ENCODE results near the gene OPN1MW.
"Not testable (repeated sequence)": the region's sequence is repeated elsewhere in the genome, so short reads cannot be mapped to it uniquely, and the experiment has no call there.

The OPN1MW gene

DNA sequence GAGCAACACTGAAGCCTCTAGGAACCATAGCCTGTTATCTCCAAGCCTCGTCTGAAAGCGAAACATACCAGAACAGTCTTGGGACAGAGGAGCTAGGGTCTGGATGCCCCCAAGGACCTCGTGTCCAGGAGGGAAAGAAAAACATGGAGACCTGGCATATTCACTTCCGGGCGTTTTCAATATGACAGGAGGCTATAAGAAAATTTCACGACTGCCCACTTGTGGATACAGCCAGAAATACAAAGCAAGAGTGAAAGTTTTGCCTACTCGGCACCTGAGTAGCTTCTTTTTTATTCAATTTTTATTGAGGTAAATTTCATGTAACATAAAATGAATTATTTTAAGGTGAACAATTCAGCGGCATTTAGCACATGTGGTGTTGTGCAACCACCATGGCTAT, 17.5 kb upstream of the OPN1MW start:
- H3K4me3 ChIP-seq; H3K27me3 ChIP-seq (ENCODE audit: low read depth); DNase-seq (ENCODE audit: low spot score in 2 of 2); H3K4me1 ChIP-seq; in situ Hi-C loops (cut with MboI; ENCODE audit: low sequenced_read_pairs); H3K36me3 ChIP-seq (replicated peaks); H3K9me3 ChIP-seq: not testable (repeated sequence)

DNA sequence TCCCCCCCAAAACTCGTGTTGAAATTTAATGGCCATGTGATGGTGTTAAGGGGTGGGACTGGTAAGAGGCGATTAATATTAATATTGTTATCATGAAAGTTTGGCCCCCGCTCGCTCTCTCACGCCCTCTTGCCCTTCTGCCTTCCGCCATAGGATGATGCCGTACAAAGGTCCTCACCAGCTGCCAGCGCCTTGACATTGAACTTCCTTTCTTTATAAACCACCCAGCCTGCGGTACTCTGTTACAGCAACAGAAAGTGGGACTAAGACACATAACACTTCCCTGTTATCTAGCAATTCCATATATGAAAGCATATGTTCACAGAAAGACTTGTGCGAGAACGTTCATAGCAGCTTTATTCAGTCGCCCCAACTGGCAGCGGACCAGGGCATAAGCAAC, 14.0 kb upstream of the OPN1MW start:
- H3K27me3 ChIP-seq (ENCODE audit: low read depth); H3K9me3 ChIP-seq; DNase-seq (ENCODE audit: low spot score in 2 of 2); H3K4me1 ChIP-seq; H3K36me3 ChIP-seq (replicated peaks); H3K4me3 ChIP-seq; in situ Hi-C loops (cut with MboI; ENCODE audit: low sequenced_read_pairs): not testable (repeated sequence)

DNA sequence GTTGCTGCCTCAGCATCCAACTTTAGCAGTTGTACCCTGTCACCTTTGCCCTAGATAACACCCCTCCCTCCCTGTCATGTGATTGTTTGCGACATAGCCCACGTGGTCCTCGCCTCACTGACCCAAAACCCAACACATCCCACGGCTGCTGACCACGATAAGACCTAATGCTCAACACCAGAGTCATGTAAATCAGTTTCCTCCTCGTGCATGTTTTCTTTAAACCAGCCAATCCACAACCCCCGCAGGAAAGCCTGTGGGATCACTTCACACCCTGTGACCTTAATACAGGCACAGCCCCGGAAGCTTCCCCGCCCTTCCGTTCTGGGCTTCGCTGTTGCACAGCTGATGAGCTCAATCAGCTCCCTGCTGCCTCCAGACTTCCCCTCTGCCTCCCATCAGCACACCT, 9.9 kb upstream of the OPN1MW start:
- in situ Hi-C loops (cut with MboI; ENCODE audit: low sequenced_read_pairs); H3K4me1 ChIP-seq; DNase-seq (ENCODE audit: low spot score in 2 of 2); H3K9me3 ChIP-seq; H3K36me3 ChIP-seq (replicated peaks); H3K4me3 ChIP-seq; H3K27me3 ChIP-seq (ENCODE audit: low read depth): not testable (repeated sequence)

DNA sequence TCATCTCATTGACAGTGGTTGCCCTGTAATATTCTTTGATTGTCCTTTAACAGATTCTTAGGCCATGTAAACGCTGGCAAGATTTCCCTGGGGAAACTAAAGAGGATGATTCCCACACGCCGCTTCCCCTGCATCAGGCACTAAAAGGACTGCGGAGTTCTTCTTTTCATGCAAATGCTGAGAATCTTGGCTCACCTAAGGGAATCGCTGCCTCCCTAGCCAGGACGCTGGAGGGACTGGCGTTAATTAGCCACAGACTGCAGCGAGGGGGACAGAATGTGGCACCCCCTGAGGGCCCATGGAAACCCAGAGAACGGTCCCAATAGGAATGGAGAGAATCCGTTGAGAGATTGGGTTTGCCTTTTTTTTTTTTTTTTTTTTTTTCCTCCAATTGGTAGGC, 8.0 kb upstream of the OPN1MW start:
- in situ Hi-C loops (cut with MboI; ENCODE audit: low sequenced_read_pairs); H3K4me1 ChIP-seq; H3K9me3 ChIP-seq; H3K27me3 ChIP-seq (ENCODE audit: low read depth); DNase-seq (ENCODE audit: low spot score in 2 of 2); H3K36me3 ChIP-seq (replicated peaks); H3K4me3 ChIP-seq: not testable (repeated sequence)

DNA sequence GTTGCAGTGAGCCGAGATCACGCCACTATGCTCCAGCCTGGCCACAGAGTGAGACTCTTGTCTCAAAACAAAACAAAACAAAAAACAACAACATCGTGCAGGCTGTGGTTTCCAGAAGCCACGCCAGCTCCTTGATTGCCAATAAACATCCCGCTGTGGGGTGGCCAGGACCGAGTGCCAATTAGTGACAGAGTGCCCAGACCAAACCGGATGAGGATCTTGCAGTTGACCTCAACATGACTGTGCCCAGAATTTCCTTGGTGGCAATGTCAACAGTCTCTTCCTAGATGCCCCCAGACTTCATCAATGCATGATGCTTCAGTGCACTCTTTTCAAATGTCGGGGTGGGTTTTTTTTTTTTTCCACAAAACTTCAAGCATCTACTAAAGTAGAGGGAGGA, 1.4 kb downstream of the OPN1MW start:
- H3K4me1 ChIP-seq; H3K27me3 ChIP-seq (ENCODE audit: low read depth); H3K36me3 ChIP-seq (replicated peaks); DNase-seq (ENCODE audit: low spot score in 2 of 2); H3K4me3 ChIP-seq; in situ Hi-C loops (cut with MboI; ENCODE audit: low sequenced_read_pairs); H3K9me3 ChIP-seq: not testable (repeated sequence)

DNA sequence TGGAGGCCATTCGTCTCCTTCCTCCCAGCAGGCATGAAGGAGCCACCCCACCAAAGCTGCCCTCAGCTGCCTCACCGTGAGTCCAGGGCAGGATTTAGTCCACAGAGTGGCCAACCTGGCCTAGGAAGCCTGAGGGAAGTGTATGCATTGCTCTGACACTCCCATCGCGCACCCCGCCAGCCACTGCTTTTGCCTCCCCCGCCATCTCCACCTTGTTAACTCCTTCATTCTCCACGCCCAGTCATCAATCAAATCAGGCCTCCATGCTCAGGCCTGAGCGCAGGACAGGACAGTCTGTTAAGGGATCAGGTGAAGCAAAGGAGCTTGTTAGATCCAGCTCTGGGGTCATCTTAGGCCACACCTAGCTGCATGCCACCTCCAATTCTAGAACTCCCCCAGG, 10.4 kb downstream of the OPN1MW start:
- H3K4me3 ChIP-seq; H3K4me1 ChIP-seq; DNase-seq (ENCODE audit: low spot score in 2 of 2); in situ Hi-C loops (cut with MboI; ENCODE audit: low sequenced_read_pairs); H3K36me3 ChIP-seq (replicated peaks); H3K9me3 ChIP-seq; H3K27me3 ChIP-seq (ENCODE audit: low read depth): not testable (repeated sequence)

DNA sequence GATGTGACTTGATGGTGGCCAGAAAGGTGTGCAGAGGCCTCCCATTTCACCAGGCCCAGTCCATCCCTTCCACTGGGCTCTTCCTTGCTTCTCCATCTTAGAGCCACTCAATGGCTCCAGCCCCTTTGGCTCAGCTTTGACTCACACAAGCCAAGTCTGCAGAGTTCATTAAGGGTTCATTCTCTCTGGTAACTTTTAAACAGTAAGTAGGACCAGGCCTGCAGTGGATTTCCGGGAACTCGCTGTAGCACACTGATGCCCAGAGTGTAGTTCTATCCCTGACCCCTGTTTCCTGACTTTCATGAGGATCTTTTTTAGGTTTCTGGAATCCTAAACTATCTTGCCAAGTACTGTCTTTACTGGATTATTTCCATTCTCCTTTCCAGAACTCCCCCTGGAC, 11.9 kb downstream of the OPN1MW start:
- in situ Hi-C loops (cut with MboI; ENCODE audit: low sequenced_read_pairs); H3K4me1 ChIP-seq; H3K36me3 ChIP-seq (replicated peaks); DNase-seq (ENCODE audit: low spot score in 2 of 2); H3K9me3 ChIP-seq; H3K4me3 ChIP-seq; H3K27me3 ChIP-seq (ENCODE audit: low read depth): not testable (repeated sequence)

DNA sequence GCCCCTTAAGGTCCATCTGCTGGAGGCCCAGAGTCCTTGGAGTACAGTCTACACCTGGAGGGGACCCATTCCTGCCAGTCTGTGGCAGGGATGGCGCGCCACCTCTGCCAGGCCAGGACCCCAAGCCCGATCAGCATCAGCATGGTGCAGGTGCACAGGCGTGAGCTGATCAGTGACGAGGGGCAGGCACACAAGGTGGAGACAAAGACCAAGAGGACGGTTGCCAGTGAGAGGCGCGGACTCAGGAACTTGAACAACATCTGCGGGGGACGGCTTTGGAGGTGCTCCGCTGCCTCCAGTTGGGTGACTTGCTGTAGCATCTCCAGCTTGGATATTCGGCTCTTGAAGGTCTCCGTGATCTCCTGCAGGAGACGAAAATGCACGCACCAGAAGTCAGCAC, 14.1 kb downstream of the OPN1MW start:
- H3K4me3 ChIP-seq; H3K36me3 ChIP-seq (replicated peaks); H3K27me3 ChIP-seq (ENCODE audit: low read depth); DNase-seq (ENCODE audit: low spot score in 2 of 2); H3K9me3 ChIP-seq; H3K4me1 ChIP-seq; in situ Hi-C loops (cut with MboI; ENCODE audit: low sequenced_read_pairs): not testable (repeated sequence)

DNA sequence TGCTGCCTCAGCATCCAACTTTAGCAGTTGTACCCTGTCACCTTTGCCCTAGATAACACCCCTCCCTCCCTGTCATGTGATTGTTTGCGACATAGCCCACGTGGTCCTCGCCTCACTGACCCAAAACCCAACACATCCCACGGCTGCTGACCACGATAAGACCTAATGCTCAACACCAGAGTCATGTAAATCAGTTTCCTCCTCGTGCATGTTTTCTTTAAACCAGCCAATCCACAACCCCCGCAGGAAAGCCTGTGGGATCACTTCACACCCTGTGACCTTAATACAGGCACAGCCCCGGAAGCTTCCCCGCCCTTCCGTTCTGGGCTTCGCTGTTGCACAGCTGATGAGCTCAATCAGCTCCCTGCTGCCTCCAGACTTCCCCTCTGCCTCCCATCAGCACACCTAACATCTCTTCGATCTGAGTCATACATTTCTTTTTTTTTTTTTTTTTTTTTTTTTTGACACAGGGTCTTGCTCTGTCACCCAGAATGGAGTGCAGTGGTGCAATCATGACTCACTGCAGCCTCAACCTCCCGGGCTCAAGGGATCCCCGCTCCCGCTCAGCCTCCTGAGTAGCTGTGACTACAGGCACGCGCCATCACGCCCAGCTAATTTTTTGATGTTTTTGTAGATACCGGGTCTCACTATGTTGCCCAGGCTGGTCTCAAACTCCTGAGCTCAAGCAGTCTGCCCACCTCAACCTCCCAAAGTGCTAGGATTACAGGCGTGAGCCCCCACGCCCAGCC, 27.4 kb downstream of the OPN1MW start:
- H3K36me3 ChIP-seq (replicated peaks); H3K9me3 ChIP-seq; H3K4me1 ChIP-seq; DNase-seq (ENCODE audit: low spot score in 2 of 2); H3K27me3 ChIP-seq (ENCODE audit: low read depth); H3K4me3 ChIP-seq; in situ Hi-C loops (cut with MboI; ENCODE audit: low sequenced_read_pairs): not testable (repeated sequence)

DNA sequence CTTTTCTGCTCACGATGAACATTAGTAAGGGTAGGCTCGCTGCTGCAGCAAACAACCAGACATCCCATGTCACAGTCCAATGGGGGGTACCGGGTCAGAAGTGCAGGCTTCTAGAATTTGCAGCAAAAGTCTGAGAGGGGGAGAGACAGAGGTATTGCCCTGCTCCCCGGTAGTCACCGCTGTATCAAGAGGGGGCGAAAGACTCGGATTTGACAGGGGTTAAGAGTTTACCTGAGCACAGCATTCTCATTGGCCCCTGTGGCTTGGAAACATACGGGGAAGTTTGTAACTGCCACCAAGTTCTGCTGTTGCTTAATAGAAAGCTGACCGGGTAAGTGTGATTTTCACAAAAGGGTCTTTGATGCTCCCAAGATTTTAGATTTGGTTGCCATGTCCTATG, 28.7 kb downstream of the OPN1MW start:
- in situ Hi-C loops (cut with MboI; ENCODE audit: low sequenced_read_pairs); H3K36me3 ChIP-seq (replicated peaks); H3K4me1 ChIP-seq; H3K9me3 ChIP-seq; H3K4me3 ChIP-seq; H3K27me3 ChIP-seq (ENCODE audit: low read depth): not testable (repeated sequence)
- DNase-seq (ENCODE audit: low spot score in 2 of 2) = peak in 1 of 2 experiments; percentile 3

DNA sequence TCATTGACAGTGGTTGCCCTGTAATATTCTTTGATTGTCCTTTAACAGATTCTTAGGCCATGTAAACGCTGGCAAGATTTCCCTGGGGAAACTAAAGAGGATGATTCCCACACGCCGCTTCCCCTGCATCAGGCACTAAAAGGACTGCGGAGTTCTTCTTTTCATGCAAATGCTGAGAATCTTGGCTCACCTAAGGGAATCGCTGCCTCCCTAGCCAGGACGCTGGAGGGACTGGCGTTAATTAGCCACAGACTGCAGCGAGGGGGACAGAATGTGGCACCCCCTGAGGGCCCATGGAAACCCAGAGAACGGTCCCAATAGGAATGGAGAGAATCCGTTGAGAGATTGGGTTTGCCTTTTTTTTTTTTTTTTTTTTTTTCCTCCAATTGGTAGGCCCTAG, 29.1 kb downstream of the OPN1MW start:
- DNase-seq (ENCODE audit: low spot score in 2 of 2); H3K9me3 ChIP-seq; H3K4me1 ChIP-seq; H3K4me3 ChIP-seq; in situ Hi-C loops (cut with MboI; ENCODE audit: low sequenced_read_pairs); H3K36me3 ChIP-seq (replicated peaks); H3K27me3 ChIP-seq (ENCODE audit: low read depth): not testable (repeated sequence)

DNA sequence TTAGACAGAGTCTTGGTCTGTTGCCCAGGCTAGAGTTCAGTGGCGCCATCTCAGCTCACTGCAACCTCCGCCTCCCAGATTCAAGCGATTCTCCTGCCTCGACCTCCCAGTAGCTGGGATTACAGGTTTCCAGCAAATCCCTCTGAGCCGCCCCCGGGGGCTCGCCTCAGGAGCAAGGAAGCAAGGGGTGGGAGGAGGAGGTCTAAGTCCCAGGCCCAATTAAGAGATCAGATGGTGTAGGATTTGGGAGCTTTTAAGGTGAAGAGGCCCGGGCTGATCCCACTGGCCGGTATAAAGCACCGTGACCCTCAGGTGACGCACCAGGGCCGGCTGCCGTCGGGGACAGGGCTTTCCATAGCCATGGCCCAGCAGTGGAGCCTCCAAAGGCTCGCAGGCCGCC, 37.1 kb downstream of the OPN1MW start, which contains the start of gene OPN1MW2:
Gene OPN1MW2, plus strand, starts transcription at position 301 of the 400 bp plus-strand sequence. Its CDS starts 60 bp downstream, at position 361.
- DNase-seq (ENCODE audit: low spot score in 2 of 2); H3K9me3 ChIP-seq; H3K36me3 ChIP-seq (replicated peaks); H3K4me1 ChIP-seq; H3K4me3 ChIP-seq; H3K27me3 ChIP-seq (ENCODE audit: low read depth); in situ Hi-C loops (cut with MboI; ENCODE audit: low sequenced_read_pairs): not testable (repeated sequence)

DNA sequence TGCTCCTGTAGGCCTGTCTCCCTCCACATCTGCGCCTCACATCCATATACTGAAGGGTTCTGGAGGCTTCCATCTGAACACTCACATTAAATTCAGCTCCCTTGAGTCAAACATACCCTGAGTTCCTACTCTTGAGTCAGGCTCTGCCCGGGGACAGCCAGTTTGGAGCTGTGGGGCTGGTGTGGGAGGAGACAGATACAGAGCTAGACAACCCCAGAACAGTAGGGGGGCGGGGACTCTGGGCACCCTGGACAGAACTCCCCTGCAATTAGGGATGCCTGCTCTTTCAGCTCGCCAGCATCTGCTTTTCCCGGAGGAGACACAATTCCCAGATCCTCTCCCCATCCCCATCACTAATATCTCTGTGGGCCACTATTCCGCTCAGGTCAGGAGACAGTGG, 42.9 kb downstream of the OPN1MW start:
- in situ Hi-C loops (cut with MboI; ENCODE audit: low sequenced_read_pairs); H3K4me1 ChIP-seq; H3K4me3 ChIP-seq; H3K9me3 ChIP-seq; H3K36me3 ChIP-seq (replicated peaks); H3K27me3 ChIP-seq (ENCODE audit: low read depth); DNase-seq (ENCODE audit: low spot score in 2 of 2): not testable (repeated sequence)

DNA sequence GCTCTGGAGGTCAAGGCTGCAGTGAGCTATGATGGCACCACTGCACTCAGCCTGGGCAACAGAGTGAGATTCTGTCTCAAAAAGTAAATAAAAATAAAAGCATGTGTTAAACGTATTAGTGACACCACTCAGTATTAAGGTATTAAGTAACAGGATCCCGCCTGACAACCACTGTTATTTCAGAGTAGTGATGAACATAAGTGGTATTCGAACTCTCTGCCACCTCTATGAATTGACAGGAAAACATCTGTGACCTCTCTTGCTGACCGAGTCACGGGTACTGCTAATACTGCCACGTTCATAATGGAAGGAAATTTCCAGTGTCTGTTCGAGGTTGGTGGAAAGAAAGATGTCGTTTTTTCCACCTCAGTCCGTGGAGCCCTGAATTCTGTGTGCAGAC, 44.3 kb downstream of the OPN1MW start:
- in situ Hi-C loops (cut with MboI; ENCODE audit: low sequenced_read_pairs); H3K4me1 ChIP-seq; H3K9me3 ChIP-seq; H3K27me3 ChIP-seq (ENCODE audit: low read depth); H3K4me3 ChIP-seq; DNase-seq (ENCODE audit: low spot score in 2 of 2); H3K36me3 ChIP-seq (replicated peaks): not testable (repeated sequence)

DNA sequence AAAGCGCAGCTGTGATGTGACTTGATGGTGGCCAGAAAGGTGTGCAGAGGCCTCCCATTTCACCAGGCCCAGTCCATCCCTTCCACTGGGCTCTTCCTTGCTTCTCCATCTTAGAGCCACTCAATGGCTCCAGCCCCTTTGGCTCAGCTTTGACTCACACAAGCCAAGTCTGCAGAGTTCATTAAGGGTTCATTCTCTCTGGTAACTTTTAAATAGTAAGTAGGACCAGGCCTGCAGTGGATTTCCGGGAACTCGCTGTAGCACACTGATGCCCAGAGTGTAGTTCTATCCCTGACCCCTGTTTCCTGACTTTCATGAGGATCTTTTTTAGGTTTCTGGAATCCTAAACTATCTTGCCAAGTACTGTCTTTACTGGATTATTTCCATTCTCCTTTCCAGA, 49.0 kb downstream of the OPN1MW start:
- H3K9me3 ChIP-seq; H3K27me3 ChIP-seq (ENCODE audit: low read depth); H3K4me3 ChIP-seq; DNase-seq (ENCODE audit: low spot score in 2 of 2); H3K4me1 ChIP-seq; H3K36me3 ChIP-seq (replicated peaks); in situ Hi-C loops (cut with MboI; ENCODE audit: low sequenced_read_pairs): not testable (repeated sequence)
